HepG2 (cell line): ENCODE measurements around the gene IRF2. TPM values are rescaled to one million over a fixed set of nuclear protein-coding genes. Genes with fewer than 3 reads are reported as not detected.
A peak's percentile ranks its signal among the peaks of the same experiment; 100 is the strongest.

Experiments
- ARNTL ChIP-seq: sonication (generic); formaldehyde crosslinking; IDR thresholded peaks from 2 replicates; pipeline ENCODE4 v1.4.0; 2020; ENCODE audit warnings: mild to moderate bottlenecking, missing genetic modification reagents
- CEBPB ChIP-seq: IDR thresholded peaks from 2 replicates; pipeline ENCODE4 v1.6.1; 2011; ENCODE audit warnings: low read depth, low read length, improper control_type of control experiment, borderline replicate concordance
- ELF1 ChIP-seq: sonication (generic); formaldehyde crosslinking; IDR thresholded peaks from 2 replicates; pipeline ENCODE4 v1.4.0; 2020; ENCODE audit warnings: missing genetic modification reagents
- KDM1A ChIP-seq: IDR thresholded peaks from 2 replicates; pipeline ENCODE4 v1.6.1; 2016; ENCODE audit warnings: missing compliant biosample characterization
- NAIF1 ChIP-seq: sonication (generic); formaldehyde crosslinking; IDR thresholded peaks from 2 replicates; pipeline ENCODE4 v1.5.0; 2020; ENCODE audit warnings: mild to moderate bottlenecking, missing genetic modification reagents, borderline replicate concordance
- PBX2 ChIP-seq: IDR thresholded peaks from 2 replicates; pipeline ENCODE4 v1.6.1; 2016; ENCODE audit warnings: control low read depth
- PBX3 ChIP-seq: sonication (generic); formaldehyde crosslinking; IDR thresholded peaks from 2 replicates; pipeline ENCODE4 v1.8.1; 2023; ENCODE audit warnings: missing genetic modification reagents, inconsistent platforms, borderline replicate concordance
- PRPF4 ChIP-seq: fragments of 200-400 bp; formaldehyde crosslinking; IDR thresholded peaks from 2 replicates; pipeline ENCODE4 v1.6.1; 2016; ENCODE audit warnings: low read length, low read depth; ENCODE audit not compliant: poor library complexity, severe bottlenecking
- RELA ChIP-seq: sonication (generic); formaldehyde crosslinking; IDR thresholded peaks from 2 replicates; pipeline ENCODE4 v1.4.0; 2020; ENCODE audit warnings: missing genetic modification reagents
- SIN3A ChIP-seq: IDR thresholded peaks from 2 replicates; pipeline ENCODE4 v1.6.1; 2011; ENCODE audit warnings: low read depth, mild to moderate bottlenecking, control low read depth, low read length, borderline replicate concordance
- SOX5 ChIP-seq: IDR thresholded peaks from 2 replicates; pipeline ENCODE4 v1.6.1; 2016; ENCODE audit warnings: borderline replicate concordance
- THAP9 ChIP-seq: sonication (generic); formaldehyde crosslinking; IDR thresholded peaks from 2 replicates; pipeline ENCODE4; 2020; ENCODE audit warnings: missing genetic modification reagents, mild to moderate bottlenecking, borderline replicate concordance
- U2AF1 ChIP-seq: fragments of 200-400 bp; formaldehyde crosslinking; optimal IDR thresholded peaks from 2 replicates; pipeline ENCODE3; 2017; ENCODE audit warnings: mild to moderate bottlenecking, low read depth, low read length
- YY1 ChIP-seq: IDR thresholded peaks from 2 replicates; pipeline ENCODE4 v1.6.1; 2011; ENCODE audit warnings: low read length, low read depth, moderate library complexity, mild to moderate bottlenecking; ENCODE audit not compliant: insufficient read depth, insufficient replicate concordance
- ZBTB2 ChIP-seq: sonication (generic); formaldehyde crosslinking; IDR thresholded peaks from 2 replicates; pipeline ENCODE4 v1.8.0; 2022; ENCODE audit warnings: low read depth, missing genetic modification reagents
- ZHX1 ChIP-seq: sonication (generic); formaldehyde crosslinking; IDR thresholded peaks from 2 replicates; pipeline ENCODE4 v1.8.1; 2022; ENCODE audit warnings: low read depth, mild to moderate bottlenecking, missing genetic modification reagents
- ZNF12 ChIP-seq: sonication (generic); formaldehyde crosslinking; IDR thresholded peaks from 2 replicates; pipeline ENCODE4 v1.5.0; 2020; ENCODE audit warnings: missing genetic modification reagents
- ZNF160 ChIP-seq: sonication (generic); formaldehyde crosslinking; IDR thresholded peaks from 2 replicates; pipeline ENCODE4 v1.8.0; 2022; ENCODE audit warnings: mild to moderate bottlenecking, inconsistent platforms, missing genetic modification reagents
- ZNF274 ChIP-seq: sonication (generic); formaldehyde crosslinking; IDR thresholded peaks from 2 replicates; pipeline ENCODE4 v1.5.1; 2020; ENCODE audit warnings: mild to moderate bottlenecking, missing genetic modification reagents
- ZNF317 ChIP-seq: sonication (generic); formaldehyde crosslinking; IDR thresholded peaks from 2 replicates; pipeline ENCODE4 v1.5.0; 2020; ENCODE audit warnings: mild to moderate bottlenecking, missing genetic modification reagents
- ZNF616 ChIP-seq: sonication (generic); formaldehyde crosslinking; IDR thresholded peaks from 2 replicates; pipeline ENCODE4 v1.5.0; 2020; ENCODE audit warnings: low read depth, mild to moderate bottlenecking, missing genetic modification reagents
- ZNF841 ChIP-seq: sonication (generic); formaldehyde crosslinking; IDR thresholded peaks from 2 replicates; pipeline ENCODE4 v1.8.1; 2023; ENCODE audit warnings: missing genetic modification reagents, borderline replicate concordance
- polyA plus RNA-seq, 8 experiments: library from polyadenylated mRNA; depleted of rRNA in 3 of 8; stranded (reverse) in 7 of 8; unstranded in 1 of 8; fragments of >200 nt; fragmentation: Illumina TruSeq in 4 of 8; extraction: Trizol in 4 of 8; gene quantifications; 2 replicates each; pipeline versions ENCODE4 v1.2.1 to v1.2.3, GENCODE V29; 2011 to 2016; ENCODE audit warnings: low read depth in 4 of 8, missing spikeins in 1 of 8, mixed read lengths in 1 of 8; ENCODE audit not compliant: insufficient read depth in 1 of 8
- total RNA-seq, 5 experiments: library from RNA; depleted of rRNA; stranded (reverse); fragments of >200 nt; fragmentation: Illumina TruSeq; extraction: Trizol; gene quantifications; 2 replicates each; pipeline ENCODE4 v1.2.3, GENCODE V29; 2016; ENCODE audit warnings: low read depth in 1 of 5

The IRF2 gene
- total and polyA plus RNA-seq, 2 of the 13 experiments (the other 11 are each of a cell fraction or from before 2014, with no cell fraction given) = 15.5 to 28.8 TPM

- TF ChIP-seq THAP9 (CRISPR knock-in tag) = no peak
- no peak for TF ChIP-seq CEBPB
- TF ChIP-seq ZNF160 = no peak
- peak; percentile 69; the same call in 1 of the 2 replicates for TF ChIP-seq SOX5 (CRISPR knock-in tag)
- TF ChIP-seq ZBTB2 (CRISPR knock-in tag) = no peak
- no peak for TF ChIP-seq ELF1 (CRISPR knock-in tag)
- TF ChIP-seq NAIF1 (CRISPR knock-in tag) = no peak
- TF ChIP-seq ZNF317 (CRISPR knock-in tag) = no peak
- TF ChIP-seq ARNTL (CRISPR knock-in tag) = peak; percentile 77; the same call in 1 of the 2 replicates
- TF ChIP-seq ZNF274 = no peak
- no peak for TF ChIP-seq PRPF4
- TF ChIP-seq ZNF841 = no peak
- no peak for TF ChIP-seq YY1
- TF ChIP-seq SIN3A = no peak
- no peak for TF ChIP-seq RELA
- TF ChIP-seq PBX3 (CRISPR knock-in tag) = no peak
- TF ChIP-seq KDM1A (CRISPR knock-in tag) = peak; percentile 36; the same call in 1 of the 2 replicates
- peak; percentile 55; the same call in 1 of the 2 replicates for TF ChIP-seq ZHX1 (CRISPR knock-in tag)
- no peak for TF ChIP-seq ZNF12
- no peak for TF ChIP-seq ZNF616
- TF ChIP-seq PBX2 (CRISPR knock-in tag) = no peak
- no peak for TF ChIP-seq U2AF1
Observed at GRCh38 chr4:184434021-184434420, 40.3 kb downstream of the IRF2 start (continued).
